ENCODE measurements around the gene EMC9.

GRCh38 chr14:24189059-24189375 is 47.6 kb upstream of the EMC9 start:
- no peak for TF ChIP-seq CTCF (IDR thresholded peaks at IDR 0.05)
- no peak for TF ChIP-seq EP300 (IDR thresholded peaks at IDR 0.05)
- TF ChIP-seq POLR2A (IDR thresholded peaks at IDR 0.05): no peak
- no peak for TF ChIP-seq POLR2AphosphoS5 (IDR thresholded peaks at IDR 0.05)

All from upper lobe of left lung (tissue), 4 donors.